Uterus (tissue), 2 donors: ENCODE data around the gene PXT1.

ENCODE experiments used
- CTCF ChIP-seq, 4 experiments: fragments of 200-600 bp in 2 of 4; fragments of 450-650 bp in 2 of 4; sonication (generic) in 2 of 4; IDR thresholded peaks; one replicate each; pipeline ENCODE4 v1.5.1; 2016 to 2019; ENCODE audit warnings: antibody characterized with exemption in 4 of 4, mild to moderate bottlenecking in 2 of 4, moderate library complexity in 1 of 4
- POLR2A ChIP-seq, 2 donors: fragments of 450-650 bp; IDR thresholded peaks; one replicate each; pipeline ENCODE4 v1.6.1; 2016; ENCODE audit warnings: antibody characterized with exemption in 2 of 2, mild to moderate bottlenecking in 1 of 2, moderate library complexity in 1 of 2

GRCh38 chr6:36373368-36374019, 69.2 kb downstream of the PXT1 start:
- TF ChIP-seq POLR2A (IDR thresholded peaks at IDR 0.05) (no peak), CTCF (IDR thresholded peaks at IDR 0.05) (no peak)
